Measurements from ENCODE around the gene PPP1R13B. TPM values are rescaled to one million over a fixed set of nuclear protein-coding genes. Genes with fewer than 3 reads are reported as not detected.

The PPP1R13B gene
- total RNA-seq, 1 donor from 2014 or later: 8.6 TPM

GRCh38 chr14:103871596-103872480, 24.5 kb upstream of the PPP1R13B start:
- Mint-ChIP-seq H3K27me3 (no peaks in the 10 kb centered on the region), H3K27ac (peak overlapping the region; percentile 72), H3K36me3 (ENCODE audit: low read depth) (no peaks in the 10 kb centered on the region), H3K9me3 (peaks cover 5% of the 10 kb centered on the region), H3K4me1 (peaks cover 9% of the 10 kb centered on the region), H3K4me3 (peak overlapping the region; percentile 82)
- peak; percentile 94 for DNase-seq
- intact Hi-C loops (cut with micrococcal nuclease): loop anchor here (2.0 kb wide), 1 partner anchor 25 kb away; the partner anchor contains the start of gene PPP1R13B

GRCh38 chr14:103870891-103871595, 23.7 kb upstream of the PPP1R13B start:
- Mint-ChIP-seq H3K9me3 (peaks cover 5% of the 10 kb centered on the region), H3K4me3 (peak overlapping the region; percentile 44), H3K27me3 (no peaks in the 10 kb centered on the region), H3K4me1 (peaks cover 9% of the 10 kb centered on the region), H3K27ac (no peak overlapping the region), H3K36me3 (ENCODE audit: low read depth) (no peaks in the 10 kb centered on the region)
- intact Hi-C loops (cut with micrococcal nuclease): no loop called here
- DNase-seq: no peak

GRCh38 chr14:103870144-103870876, 22.9 kb upstream of the PPP1R13B start:
- no peak for DNase-seq
- Mint-ChIP-seq H3K27ac (no peak overlapping the region), H3K4me1 (peaks cover 9% of the 10 kb centered on the region), H3K36me3 (ENCODE audit: low read depth) (no peaks in the 10 kb centered on the region), H3K4me3 (no peak overlapping the region), H3K27me3 (no peaks in the 10 kb centered on the region), H3K9me3 (peaks cover 5% of the 10 kb centered on the region)
- intact Hi-C loops (cut with micrococcal nuclease): no loop called here

GRCh38 chr14:103869406-103870143, 22.2 kb upstream of the PPP1R13B start:
- Mint-ChIP-seq H3K27ac (no peak overlapping the region), H3K9me3 (no peaks in the 10 kb centered on the region), H3K27me3 (no peaks in the 10 kb centered on the region), H3K4me1 (peaks cover 6% of the 10 kb centered on the region), H3K4me3 (no peak overlapping the region), H3K36me3 (ENCODE audit: low read depth) (no peaks in the 10 kb centered on the region)
- no peak for DNase-seq
- intact Hi-C loops (cut with micrococcal nuclease): no loop called here

- no peak overlapping the region for H3K27ac Mint-ChIP-seq
- H3K4me1 Mint-ChIP-seq: peaks cover 6% of the 10 kb centered on the region
- intact Hi-C loops (cut with micrococcal nuclease): no loop called here
- DNase-seq: no peak
- H3K36me3 Mint-ChIP-seq (ENCODE audit: low read depth): no peaks in the 10 kb centered on the region
- H3K4me3 Mint-ChIP-seq: no peak overlapping the region
- H3K9me3 Mint-ChIP-seq: no peaks in the 10 kb centered on the region
- peaks cover 2% of the 10 kb centered on the region for H3K27me3 Mint-ChIP-seq
These were observed 21.0 kb upstream of the PPP1R13B start for GRCh38 chr14:103868242-103868897.

- H3K9me3 Mint-ChIP-seq: no peaks in the 10 kb centered on the region
- H3K27ac Mint-ChIP-seq: no peak overlapping the region
- H3K4me3 Mint-ChIP-seq: no peak overlapping the region
- peaks cover 3% of the 10 kb centered on the region for H3K27me3 Mint-ChIP-seq
- H3K4me1 Mint-ChIP-seq: peaks cover 4% of the 10 kb centered on the region
- no peak for DNase-seq
- H3K36me3 Mint-ChIP-seq (ENCODE audit: low read depth): no peaks in the 10 kb centered on the region
- intact Hi-C loops (cut with micrococcal nuclease): no loop called here
These were observed 20.2 kb upstream of the PPP1R13B start for GRCh38 chr14:103867523-103867953.

- intact Hi-C loops (cut with micrococcal nuclease): no loop called here
- Mint-ChIP-seq H3K9me3 (no peaks in the 10 kb centered on the region), H3K27me3 (peaks cover 3% of the 10 kb centered on the region), H3K27ac (no peak overlapping the region), H3K36me3 (ENCODE audit: low read depth) (no peaks in the 10 kb centered on the region), H3K4me1 (no peaks in the 10 kb centered on the region), H3K4me3 (no peak overlapping the region)
- no peak for DNase-seq
These were observed 19.6 kb upstream of the PPP1R13B start for GRCh38 chr14:103867020-103867419.

GRCh38 chr14:103863245-103863644, 15.9 kb upstream of the PPP1R13B start:
- Mint-ChIP-seq H3K27ac (no peak overlapping the region), H3K4me3 (no peak overlapping the region), H3K4me1 (no peaks in the 10 kb centered on the region)

GRCh38 chr14:103862393-103862782, 15.0 kb upstream of the PPP1R13B start:
- intact Hi-C loops (cut with micrococcal nuclease): no loop called here
- Mint-ChIP-seq H3K9me3 (no peaks in the 10 kb centered on the region), H3K27me3 (peaks cover 8% of the 10 kb centered on the region), H3K4me1 (no peaks in the 10 kb centered on the region), H3K36me3 (ENCODE audit: low read depth) (no peaks in the 10 kb centered on the region), H3K27ac (no peak overlapping the region), H3K4me3 (no peak overlapping the region)
- DNase-seq: no peak

More at GRCh38 chr14:103863245-103863644, 15.9 kb upstream of the PPP1R13B start:
- no peak for DNase-seq
- peaks cover 8% of the 10 kb centered on the region for H3K27me3 Mint-ChIP-seq
- H3K36me3 Mint-ChIP-seq (ENCODE audit: low read depth): no peaks in the 10 kb centered on the region
- no peaks in the 10 kb centered on the region for H3K9me3 Mint-ChIP-seq
- intact Hi-C loops (cut with micrococcal nuclease): no loop called here

- Mint-ChIP-seq H3K4me3 (no peak overlapping the region), H3K36me3 (ENCODE audit: low read depth) (no peaks in the 10 kb centered on the region)
These were observed 14.3 kb upstream of the PPP1R13B start for GRCh38 chr14:103861413-103862392.

GRCh38 chr14:103859416-103860202, 12.2 kb upstream of the PPP1R13B start:
- DNase-seq: no peak
- intact Hi-C loops (cut with micrococcal nuclease): no loop called here
- Mint-ChIP-seq H3K36me3 (ENCODE audit: low read depth) (no peaks in the 10 kb centered on the region), H3K27ac (no peak overlapping the region), H3K27me3 (peaks cover 8% of the 10 kb centered on the region), H3K4me3 (no peak overlapping the region), H3K9me3 (no peaks in the 10 kb centered on the region), H3K4me1 (peaks cover 3% of the 10 kb centered on the region)

More at GRCh38 chr14:103861413-103862392, 14.3 kb upstream of the PPP1R13B start:
- Mint-ChIP-seq H3K9me3 (no peaks in the 10 kb centered on the region), H3K4me1 (no peaks in the 10 kb centered on the region), H3K27ac (no peak overlapping the region), H3K27me3 (peaks cover 8% of the 10 kb centered on the region)
- intact Hi-C loops (cut with micrococcal nuclease): no loop called here
- DNase-seq: no peak

All from activated CD4-positive, alpha-beta T cell treated with anti-CD3 and anti-CD28 coated beads, Interleukin-2, amount 10 ng/mL, durations not matched to agents 24 days and 14 days (primary cell).